Neural crest cell (in vitro differentiated cells): ENCODE results near the gene GPR31. TPM values are rescaled to one million over a fixed set of nuclear protein-coding genes. Genes with fewer than 3 reads are reported as not detected.

Source experiments
- DNase-seq: peaks from one replicate; pipeline ENCODE4 v3.0.0; 2021; ENCODE audit warnings: low read depth, mixed read lengths, low spot score
- H3K27ac Mint-ChIP-seq: one replicate; pipeline ENCODE4 v1.8.0; 2021; ENCODE audit warnings: mild to moderate bottlenecking, mixed read lengths; ENCODE audit not compliant: unreplicated experiment
- H3K27me3 Mint-ChIP-seq: 2 replicates; pipeline ENCODE4 v1.8.0; 2021; ENCODE audit warnings: low read depth, mild to moderate bottlenecking, mixed read lengths
- H3K36me3 Mint-ChIP-seq: 2 replicates; pipeline ENCODE4 v1.8.0; 2021; ENCODE audit warnings: low read depth, mild to moderate bottlenecking, mixed read lengths
- H3K4me1 Mint-ChIP-seq: 2 replicates; pipeline ENCODE4 v1.8.0; 2021; ENCODE audit warnings: mixed read lengths
- H3K4me3 Mint-ChIP-seq: one replicate; pipeline ENCODE4 v1.8.0; 2021; ENCODE audit warnings: mild to moderate bottlenecking, mixed read lengths
- H3K9me3 Mint-ChIP-seq: 2 replicates; pipeline ENCODE4 v1.8.0; 2021; ENCODE audit warnings: mixed read lengths
- total RNA-seq: library from RNA; stranded (reverse); gene quantifications from 2 replicates; pipeline ENCODE4 v1.2.1, GENCODE V29; 2021
- TF ChIP-seq, protein P1 (sequence below): fragments of 200-600 bp; sonication (generic); conservative IDR thresholded peaks from 2 replicates; pipeline ENCODE4 v1.5.0; 2021; ENCODE audit warnings: antibody characterized with exemption, mild to moderate bottlenecking

GPR31 gene
- total RNA-seq, 1 donor from 2014 or later, result not detected

DNA sequence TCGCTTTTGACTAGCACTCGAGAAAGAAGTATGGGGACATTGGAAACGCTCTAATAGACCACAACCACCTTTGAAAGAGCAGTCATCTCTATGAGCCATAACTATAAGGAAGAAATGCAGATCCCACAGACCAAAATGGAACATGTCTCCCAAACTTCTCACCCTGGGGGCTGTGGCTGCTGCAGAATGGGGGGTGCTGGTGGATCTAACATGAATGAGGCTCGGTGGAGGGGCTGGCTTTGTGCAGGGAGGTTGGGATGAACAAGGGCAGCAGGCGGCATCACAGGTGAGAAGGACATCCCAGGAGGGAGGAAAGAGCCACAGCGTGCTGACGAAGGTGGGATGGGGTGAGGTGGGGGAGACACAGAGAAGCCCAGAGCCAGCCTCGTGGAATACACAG lies 45.4 kb downstream of the GPR31 start:
- TF ChIP-seq, protein P1, sequence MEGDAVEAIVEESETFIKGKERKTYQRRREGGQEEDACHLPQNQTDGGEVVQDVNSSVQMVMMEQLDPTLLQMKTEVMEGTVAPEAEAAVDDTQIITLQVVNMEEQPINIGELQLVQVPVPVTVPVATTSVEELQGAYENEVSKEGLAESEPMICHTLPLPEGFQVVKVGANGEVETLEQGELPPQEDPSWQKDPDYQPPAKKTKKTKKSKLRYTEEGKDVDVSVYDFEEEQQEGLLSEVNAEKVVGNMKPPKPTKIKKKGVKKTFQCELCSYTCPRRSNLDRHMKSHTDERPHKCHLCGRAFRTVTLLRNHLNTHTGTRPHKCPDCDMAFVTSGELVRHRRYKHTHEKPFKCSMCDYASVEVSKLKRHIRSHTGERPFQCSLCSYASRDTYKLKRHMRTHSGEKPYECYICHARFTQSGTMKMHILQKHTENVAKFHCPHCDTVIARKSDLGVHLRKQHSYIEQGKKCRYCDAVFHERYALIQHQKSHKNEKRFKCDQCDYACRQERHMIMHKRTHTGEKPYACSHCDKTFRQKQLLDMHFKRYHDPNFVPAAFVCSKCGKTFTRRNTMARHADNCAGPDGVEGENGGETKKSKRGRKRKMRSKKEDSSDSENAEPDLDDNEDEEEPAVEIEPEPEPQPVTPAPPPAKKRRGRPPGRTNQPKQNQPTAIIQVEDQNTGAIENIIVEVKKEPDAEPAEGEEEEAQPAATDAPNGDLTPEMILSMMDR, result no peak
- Mint-ChIP-seq H3K4me3 (no peak overlapping the region), H3K36me3 (no peaks in the 10 kb centered on the region), H3K4me1 (peaks cover 8% of the 10 kb centered on the region), H3K27ac (no peak overlapping the region), H3K9me3 (no peaks in the 10 kb centered on the region), H3K27me3 (no peaks in the 10 kb centered on the region)
- DNase-seq, result no peak

- H3K9me3 Mint-ChIP-seq, result no peaks in the 10 kb centered on the region
- no peak for DNase-seq
- TF ChIP-seq, protein P1, result no peak
- H3K4me3 Mint-ChIP-seq, result no peak overlapping the region
- H3K36me3 Mint-ChIP-seq, result no peaks in the 10 kb centered on the region
- H3K27ac Mint-ChIP-seq, result no peak overlapping the region
- no peaks in the 10 kb centered on the region for H3K27me3 Mint-ChIP-seq
- peaks cover 8% of the 10 kb centered on the region for H3K4me1 Mint-ChIP-seq
Measured at GRCh38 chr6:167111597-167111996, 46.2 kb downstream of the GPR31 start.

DNA sequence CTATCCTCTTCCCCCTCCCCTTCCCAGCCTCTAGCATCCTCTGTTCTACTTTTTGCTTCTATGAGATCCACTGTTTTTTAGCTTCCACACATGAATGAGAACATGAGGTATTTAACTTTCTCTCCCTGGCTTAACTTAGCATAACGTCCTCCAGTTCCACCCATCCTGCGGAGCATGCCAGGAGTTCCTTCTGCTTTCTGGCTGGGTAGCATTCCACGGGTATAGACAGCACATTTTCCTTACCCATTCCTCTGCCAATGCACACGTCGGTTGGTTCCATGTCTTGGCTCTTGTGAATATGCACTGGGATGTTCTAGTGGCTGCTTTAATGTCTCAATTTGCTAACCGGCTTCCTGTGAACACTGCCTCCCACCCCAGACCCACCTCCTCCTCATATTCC lies 48.1 kb downstream of the GPR31 start:
- H3K4me3 Mint-ChIP-seq, result no peak overlapping the region
- no peak overlapping the region for H3K27ac Mint-ChIP-seq
- no peaks in the 10 kb centered on the region for H3K27me3 Mint-ChIP-seq
- no peak for DNase-seq
- no peaks in the 10 kb centered on the region for H3K9me3 Mint-ChIP-seq
- H3K4me1 Mint-ChIP-seq, result no peaks in the 10 kb centered on the region
- no peaks in the 10 kb centered on the region for H3K36me3 Mint-ChIP-seq
- TF ChIP-seq, protein P1, result no peak

DNA sequence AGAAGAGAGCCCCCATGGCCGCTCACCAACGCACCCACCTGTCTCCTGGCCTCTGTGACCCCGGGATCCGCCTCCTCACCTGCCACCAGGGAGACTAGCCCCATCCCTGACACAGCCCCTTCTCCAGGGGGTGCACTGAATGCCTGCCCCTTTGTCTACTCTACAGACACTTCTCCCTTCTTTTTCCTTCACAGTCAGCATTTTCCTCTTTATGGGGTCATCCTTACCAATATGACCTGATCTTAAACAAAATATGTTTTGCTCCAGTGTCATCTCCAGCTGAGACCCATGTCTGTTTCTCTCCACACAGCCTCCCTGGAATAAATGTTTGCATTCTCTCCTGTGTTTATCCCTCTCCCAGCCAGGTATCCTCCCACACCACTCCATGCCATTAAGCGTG lies 49.5 kb downstream of the GPR31 start:
- TF ChIP-seq, protein P1, result no peak
- Mint-ChIP-seq H3K4me3 (no peak overlapping the region), H3K27me3 (no peaks in the 10 kb centered on the region), H3K36me3 (no peaks in the 10 kb centered on the region), H3K9me3 (no peaks in the 10 kb centered on the region), H3K4me1 (no peaks in the 10 kb centered on the region), H3K27ac (no peak overlapping the region)
- DNase-seq, result no peak

GRCh38 chr6:167107787-167108186 lies 50.0 kb downstream of the GPR31 start:
- no peak overlapping the region for H3K4me3 Mint-ChIP-seq
- H3K9me3 Mint-ChIP-seq, result no peaks in the 10 kb centered on the region
- H3K36me3 Mint-ChIP-seq, result no peaks in the 10 kb centered on the region
- DNase-seq, result no peak
- H3K27me3 Mint-ChIP-seq, result no peaks in the 10 kb centered on the region
- no peak overlapping the region for H3K27ac Mint-ChIP-seq
- H3K4me1 Mint-ChIP-seq, result no peaks in the 10 kb centered on the region
- TF ChIP-seq, protein P1, result no peak

- DNase-seq, result no peak
- Mint-ChIP-seq H3K36me3 (no peaks in the 10 kb centered on the region), H3K4me1 (no peaks in the 10 kb centered on the region), H3K9me3 (no peaks in the 10 kb centered on the region), H3K27ac (no peak overlapping the region), H3K27me3 (no peaks in the 10 kb centered on the region), H3K4me3 (no peak overlapping the region)
- TF ChIP-seq, protein P1, result no peak
Measured at GRCh38 chr6:167106406-167106805, 51.4 kb downstream of the GPR31 start.
